HCT116 (cell line): ENCODE results near the gene DNAH7. TPM values are rescaled to one million over a fixed set of nuclear protein-coding genes. Genes with fewer than 3 reads are reported as not detected.

Experiments used
- ATAC-seq: fragments of 200-7000 bp; cut with Tn5 transposase; 2 replicates; pipeline ENCODE4 v1.9.1; 2020; ENCODE audit warnings: mild to moderate bottlenecking, moderate library complexity
- BruUV-seq: library from RNA; stranded (reverse); fragments of 400-500 nt; replicated peaks from 2 replicates; lab custom pipeline; 2021; lab: Mats Ljungman, UMichigan
- CTCF ChIA-PET: fragments of 300-600 bp; sonication (Branson Sonifier 250); formaldehyde crosslinking; loops from one replicate; lab custom pipeline; 2021; ENCODE audit warnings: antibody characterized with exemption; lab: Charles Lee
- POLR2A ChIA-PET: fragments of 300-600, 350-600 bp; sonication (Branson Sonifier 250); formaldehyde crosslinking; loops from one replicate; lab custom pipeline; 2021; ENCODE audit warnings: antibody characterized with exemption; lab: Charles Lee
- RAD21 ChIA-PET, 2 experiments: fragments of 300-600 bp; sonication (Branson Sonifier 250); formaldehyde crosslinking; loops; one replicate each; lab custom pipeline; 2023; ENCODE audit warnings: low total read pairs in 2 of 2; ENCODE audit not compliant: uncharacterized antibody in 2 of 2, unreplicated experiment in 2 of 2, low non-redundant PET in 1 of 2; lab: Charles Lee
- DNase-seq: peaks from one replicate; pipeline ENCODE4 v3.0.0-alpha.2; 2010; ENCODE audit warnings: low read depth, low spot score
- H2AFZ ChIP-seq: fragments of 200-600 bp; shearing (Covaris generic), sonication (generic); 2 replicates; pipeline ENCODE4 v1.6.1; 2017; ENCODE audit warnings: low read depth, mixed run types, mixed read lengths, antibody characterized with exemption, low read length; ENCODE audit not compliant: poor library complexity, severe bottlenecking
- H3K27ac ChIP-seq: 2 replicates; pipeline ENCODE4 v1.5.1; 2012; ENCODE audit warnings: low read depth, low read length
- H3K27me3 ChIP-seq: fragments of 200-600 bp; sonication (generic); 2 replicates; pipeline ENCODE4 v1.6.1; 2016; ENCODE audit warnings: mixed run types, low read length, mixed read lengths; ENCODE audit not compliant: insufficient read depth
- H3K36me3 ChIP-seq, 2 experiments: fragments of 200-500 bp in 1 of 2; fragments of 200-600 bp in 1 of 2; sonication (Bioruptor generic) in 1 of 2; sonication (generic) in 1 of 2; 2 replicates each; pipeline versions ENCODE4 v1.5.1 to v1.6.1; 2014 to 2016; ENCODE audit warnings: low read length in 2 of 2, inconsistent platforms in 1 of 2, mixed read lengths in 1 of 2, mixed run types in 1 of 2; ENCODE audit not compliant: insufficient read depth in 2 of 2, control insufficient read depth in 1 of 2
- H3K4me1 ChIP-seq, 2 experiments: fragments of 200-600 bp in 1 of 2; sonication (generic) in 1 of 2; 2 replicates each; pipeline versions ENCODE4 v1.5.1 to v1.6.1; 2012 to 2017; ENCODE audit warnings: low read length in 2 of 2, inconsistent platforms in 1 of 2, mild to moderate bottlenecking in 1 of 2, mixed read lengths in 1 of 2, mixed run types in 1 of 2, moderate library complexity in 1 of 2; ENCODE audit not compliant: insufficient read depth in 2 of 2, control insufficient read depth in 1 of 2
- H3K4me2 ChIP-seq: fragments of 200-600 bp; sonication (generic); 2 replicates; pipeline ENCODE4 v1.6.1; 2017; ENCODE audit warnings: mixed run types, low read length, mixed read lengths
- H3K4me3 ChIP-seq, 2 experiments: fragments of 200-600 bp in 1 of 2; sonication (generic) in 1 of 2; replicated peaks in 1 of 2; 2 replicates each; pipeline ENCODE4 v1.5.1; 2011 to 2016; ENCODE audit warnings: low read length in 2 of 2, control low read depth in 1 of 2, low read depth in 1 of 2, mild to moderate bottlenecking in 1 of 2, mixed read lengths in 1 of 2, mixed run types in 1 of 2
- H3K79me2 ChIP-seq: fragments of 200-600 bp; sonication (generic); 2 replicates; pipeline ENCODE4 v1.6.1; 2017; ENCODE audit warnings: mild to moderate bottlenecking, mixed run types, low read length, moderate library complexity, mixed read lengths; ENCODE audit not compliant: insufficient read depth
- H3K9ac ChIP-seq: fragments of 200-600 bp; sonication (generic); 2 replicates; pipeline ENCODE4 v1.6.1; 2016; ENCODE audit warnings: low read length, mixed read lengths
- H3K9me2 ChIP-seq: fragments of 200-600 bp; sonication (generic), shearing (Covaris generic); 2 replicates; pipeline ENCODE4 v1.6.1; 2017; ENCODE audit warnings: mixed run types, mild to moderate bottlenecking, moderate library complexity; ENCODE audit not compliant: insufficient read depth
- H3K9me3 ChIP-seq, 2 experiments: fragments of 200-500 bp in 1 of 2; fragments of 200-600 bp in 1 of 2; sonication (Bioruptor generic) in 1 of 2; sonication (generic) in 1 of 2; 2 replicates each; pipeline ENCODE4 v1.6.1; 2014 to 2017; ENCODE audit warnings: low read length in 2 of 2, mixed read lengths in 2 of 2, inconsistent platforms in 1 of 2, low read depth in 1 of 2, mild to moderate bottlenecking in 1 of 2, mixed run types in 1 of 2, moderate library complexity in 1 of 2; ENCODE audit not compliant: control insufficient read depth in 1 of 2, insufficient read depth in 1 of 2
- H4K20me1 ChIP-seq: fragments of 200-600 bp; sonication (generic), shearing (Covaris generic); 2 replicates; pipeline ENCODE4 v1.6.1; 2017; ENCODE audit warnings: mixed run types, mild to moderate bottlenecking, moderate library complexity; ENCODE audit not compliant: insufficient read depth
- CEBPB ChIP-seq: IDR thresholded peaks from 2 replicates; pipeline ENCODE4 v1.6.1; 2012; ENCODE audit warnings: low read depth
- EGR1 ChIP-seq: IDR thresholded peaks from 2 replicates; pipeline ENCODE4 v1.6.1; 2012; ENCODE audit warnings: low read depth
- EZH2 ChIP-seq: fragments of 200-600 bp; sonication (generic); IDR thresholded peaks from 2 replicates; pipeline ENCODE4 v1.6.1; 2017; ENCODE audit warnings: antibody characterized with exemption, mixed run types
- EZH2phosphoT487 ChIP-seq: fragments of 200-600 bp; IDR thresholded peaks from 2 replicates; pipeline ENCODE4 v1.6.1; 2018; ENCODE audit warnings: antibody characterized with exemption, borderline replicate concordance
- FOSL1 ChIP-seq: IDR thresholded peaks from 2 replicates; pipeline ENCODE4 v1.6.1; 2012; ENCODE audit warnings: low read depth
- JUND ChIP-seq: IDR thresholded peaks from 2 replicates; pipeline ENCODE4 v1.6.1; 2012
- POLR2AphosphoS5 ChIP-seq: IDR thresholded peaks from 2 replicates; pipeline ENCODE4 v1.6.1; 2011; ENCODE audit warnings: mild to moderate bottlenecking, low read depth, low read length, moderate library complexity
- RAD21 ChIP-seq: IDR thresholded peaks from 2 replicates; pipeline ENCODE4 v1.6.1; 2012; ENCODE audit warnings: low read depth, mild to moderate bottlenecking
- SIN3A ChIP-seq: IDR thresholded peaks from 2 replicates; pipeline ENCODE4 v1.6.1; 2012; ENCODE audit warnings: low read depth
- SRF ChIP-seq: IDR thresholded peaks from 2 replicates; pipeline ENCODE4 v1.6.1; 2012; ENCODE audit warnings: low read depth
- TCF7L2 ChIP-seq: IDR thresholded peaks from 2 replicates; pipeline ENCODE4 v1.7.0; 2011; ENCODE audit warnings: borderline replicate concordance, inconsistent platforms; ENCODE audit not compliant: insufficient read depth, insufficient read length; ENCODE audit errors: extremely low read depth
- YY1 ChIP-seq: IDR thresholded peaks from 2 replicates; pipeline ENCODE4 v1.6.1; 2011; ENCODE audit warnings: low read length, low read depth, moderate library complexity, mild to moderate bottlenecking; ENCODE audit not compliant: insufficient replicate concordance; ENCODE audit errors: extremely low read depth
- ZFX ChIP-seq: fragments of 450-650 bp; IDR thresholded peaks from 2 replicates; pipeline ENCODE4 v1.6.1; 2017
- ZNF274 ChIP-seq: fragments of 200-500 bp; sonication (Bioruptor generic); IDR thresholded peaks from 2 replicates; pipeline ENCODE4 v1.6.1; 2014; ENCODE audit warnings: mild to moderate bottlenecking, low read depth, low read length, inconsistent platforms
- intact Hi-C: fragments of 100-400 bp; cut with micrococcal nuclease; formaldehyde crosslinking; loops from 2 replicates; pipeline ENCODE4 v1.10.0; 2022
- total RNA-seq: library from RNA; stranded (reverse); gene quantifications from one replicate; pipeline ENCODE4 v1.2.1, GENCODE V29; 2021; ENCODE audit not compliant: unreplicated experiment
- TF ChIP-seq, protein P1 (sequence below): IDR thresholded peaks from 2 replicates; pipeline ENCODE4 v1.6.1; 2012
- TF ChIP-seq, protein P2 (sequence below): IDR thresholded peaks from 2 replicates; pipeline ENCODE4 v1.6.1; 2012
- TF ChIP-seq, protein P3 (sequence below), 3 experiments: fragments of 200-600 bp in 1 of 3; sonication (generic) in 1 of 3; IDR thresholded peaks in 2 of 3; conservative IDR thresholded peaks in 1 of 3; 2 replicates each; pipeline ENCODE4 v1.5.1; 2012 to 2017; ENCODE audit warnings: low read depth in 2 of 3, low read length in 2 of 3, antibody characterized with exemption in 1 of 3, borderline replicate concordance in 1 of 3, control low read depth in 1 of 3, mild to moderate bottlenecking in 1 of 3, mixed read lengths in 1 of 3, mixed run types in 1 of 3, moderate library complexity in 1 of 3; ENCODE audit not compliant: insufficient read depth in 1 of 3
- TF ChIP-seq, protein P4 (sequence below): IDR thresholded peaks from 2 replicates; pipeline ENCODE4 v1.6.1; 2011; ENCODE audit warnings: mild to moderate bottlenecking, low read length, moderate library complexity; ENCODE audit not compliant: insufficient replicate concordance; ENCODE audit errors: extremely low read depth
- TF ChIP-seq, protein P5 (sequence below): IDR thresholded peaks from 2 replicates; pipeline ENCODE4 v1.6.1; 2012; ENCODE audit warnings: low read depth

DNAH7 gene
- total RNA-seq, 1 experiment from 2014 or later, result not detected

DNA sequence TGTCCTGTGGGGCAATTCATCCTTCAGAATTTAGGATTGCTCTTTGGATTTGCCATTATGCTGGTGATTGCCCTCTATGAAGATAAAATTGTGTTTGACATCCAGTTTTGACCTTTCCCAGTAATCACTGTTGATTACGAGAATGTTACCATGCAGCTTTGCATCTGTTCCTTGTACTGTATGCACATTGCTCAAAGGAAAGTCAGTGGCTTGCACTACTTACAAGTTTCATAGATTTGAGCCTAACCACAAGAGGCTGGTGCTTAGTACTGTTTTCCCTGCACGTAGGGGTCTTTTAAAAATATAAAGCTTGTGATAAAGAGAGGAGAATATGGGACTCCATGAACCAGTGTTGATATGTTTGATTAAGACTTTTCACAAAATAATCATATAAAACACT is 333.7 kb downstream of the DNAH7 start:
- POLR2A ChIA-PET, result no interaction called here
- Histone ChIP-seq H4K20me1 (no peaks in the 10 kb centered on the region; the same call in 1 of the 2 replicates), H2AFZ (no peak overlapping the region), H3K4me3 (no peak overlapping the region), H3K9me3 (no peaks in the 10 kb centered on the region), H3K27me3 (no peaks in the 10 kb centered on the region), H3K9ac (no peak overlapping the region), H3K4me2 (no peak overlapping the region), H3K36me3 (peaks cover 3% of the 10 kb centered on the region in 2 experiments; a peak in 1 of 4 replicates), H3K4me1 (no peaks in the 10 kb centered on the region), H3K79me2 (no peaks in the 10 kb centered on the region), H3K9me2 (no peaks in the 10 kb centered on the region), H3K27ac (no peak overlapping the region)
- RAD21 ChIA-PET, result no interaction called here
- no TSS peak for BruUV-seq
- intact Hi-C loops, result no loop called here
- CTCF ChIA-PET, result no interaction called here
- DNase-seq (no peak), ATAC-seq (no peak)
- TF ChIP-seq SIN3A (no peak), SRF (no peak), CEBPB (no peak), TCF7L2 (no peak), JUND (no peak), YY1 (no peak), POLR2AphosphoS5 (no peak), ZFX (no peak), FOSL1 (no peak), ZNF274 (no peak), RAD21 (no peak), EZH2phosphoT487 (no peak), EZH2 (no peak), EGR1 (no peak)
- TF ChIP-seq, protein P1, sequence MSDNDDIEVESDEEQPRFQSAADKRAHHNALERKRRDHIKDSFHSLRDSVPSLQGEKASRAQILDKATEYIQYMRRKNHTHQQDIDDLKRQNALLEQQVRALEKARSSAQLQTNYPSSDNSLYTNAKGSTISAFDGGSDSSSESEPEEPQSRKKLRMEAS, result no peak
- TF ChIP-seq, protein P2, sequence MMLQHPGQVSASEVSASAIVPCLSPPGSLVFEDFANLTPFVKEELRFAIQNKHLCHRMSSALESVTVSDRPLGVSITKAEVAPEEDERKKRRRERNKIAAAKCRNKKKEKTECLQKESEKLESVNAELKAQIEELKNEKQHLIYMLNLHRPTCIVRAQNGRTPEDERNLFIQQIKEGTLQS, result no peak
- TF ChIP-seq, protein P3, sequence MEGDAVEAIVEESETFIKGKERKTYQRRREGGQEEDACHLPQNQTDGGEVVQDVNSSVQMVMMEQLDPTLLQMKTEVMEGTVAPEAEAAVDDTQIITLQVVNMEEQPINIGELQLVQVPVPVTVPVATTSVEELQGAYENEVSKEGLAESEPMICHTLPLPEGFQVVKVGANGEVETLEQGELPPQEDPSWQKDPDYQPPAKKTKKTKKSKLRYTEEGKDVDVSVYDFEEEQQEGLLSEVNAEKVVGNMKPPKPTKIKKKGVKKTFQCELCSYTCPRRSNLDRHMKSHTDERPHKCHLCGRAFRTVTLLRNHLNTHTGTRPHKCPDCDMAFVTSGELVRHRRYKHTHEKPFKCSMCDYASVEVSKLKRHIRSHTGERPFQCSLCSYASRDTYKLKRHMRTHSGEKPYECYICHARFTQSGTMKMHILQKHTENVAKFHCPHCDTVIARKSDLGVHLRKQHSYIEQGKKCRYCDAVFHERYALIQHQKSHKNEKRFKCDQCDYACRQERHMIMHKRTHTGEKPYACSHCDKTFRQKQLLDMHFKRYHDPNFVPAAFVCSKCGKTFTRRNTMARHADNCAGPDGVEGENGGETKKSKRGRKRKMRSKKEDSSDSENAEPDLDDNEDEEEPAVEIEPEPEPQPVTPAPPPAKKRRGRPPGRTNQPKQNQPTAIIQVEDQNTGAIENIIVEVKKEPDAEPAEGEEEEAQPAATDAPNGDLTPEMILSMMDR (IDR thresholded peaks at IDR 0.05 in 2 of 3, conservative IDR thresholded peaks at IDR 0.05 in 1 of 3; ENCODE audit: borderline replicate concordance in 1 of 3, insufficient read depth in 1 of 3, low read depth in 2 of 3, low read length in 2 of 3), result no peak
- TF ChIP-seq, protein P4, sequence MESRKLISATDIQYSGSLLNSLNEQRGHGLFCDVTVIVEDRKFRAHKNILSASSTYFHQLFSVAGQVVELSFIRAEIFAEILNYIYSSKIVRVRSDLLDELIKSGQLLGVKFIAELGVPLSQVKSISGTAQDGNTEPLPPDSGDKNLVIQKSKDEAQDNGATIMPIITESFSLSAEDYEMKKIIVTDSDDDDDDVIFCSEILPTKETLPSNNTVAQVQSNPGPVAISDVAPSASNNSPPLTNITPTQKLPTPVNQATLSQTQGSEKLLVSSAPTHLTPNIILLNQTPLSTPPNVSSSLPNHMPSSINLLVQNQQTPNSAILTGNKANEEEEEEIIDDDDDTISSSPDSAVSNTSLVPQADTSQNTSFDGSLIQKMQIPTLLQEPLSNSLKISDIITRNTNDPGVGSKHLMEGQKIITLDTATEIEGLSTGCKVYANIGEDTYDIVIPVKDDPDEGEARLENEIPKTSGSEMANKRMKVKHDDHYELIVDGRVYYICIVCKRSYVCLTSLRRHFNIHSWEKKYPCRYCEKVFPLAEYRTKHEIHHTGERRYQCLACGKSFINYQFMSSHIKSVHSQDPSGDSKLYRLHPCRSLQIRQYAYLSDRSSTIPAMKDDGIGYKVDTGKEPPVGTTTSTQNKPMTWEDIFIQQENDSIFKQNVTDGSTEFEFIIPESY, result no peak
- TF ChIP-seq, protein P5, sequence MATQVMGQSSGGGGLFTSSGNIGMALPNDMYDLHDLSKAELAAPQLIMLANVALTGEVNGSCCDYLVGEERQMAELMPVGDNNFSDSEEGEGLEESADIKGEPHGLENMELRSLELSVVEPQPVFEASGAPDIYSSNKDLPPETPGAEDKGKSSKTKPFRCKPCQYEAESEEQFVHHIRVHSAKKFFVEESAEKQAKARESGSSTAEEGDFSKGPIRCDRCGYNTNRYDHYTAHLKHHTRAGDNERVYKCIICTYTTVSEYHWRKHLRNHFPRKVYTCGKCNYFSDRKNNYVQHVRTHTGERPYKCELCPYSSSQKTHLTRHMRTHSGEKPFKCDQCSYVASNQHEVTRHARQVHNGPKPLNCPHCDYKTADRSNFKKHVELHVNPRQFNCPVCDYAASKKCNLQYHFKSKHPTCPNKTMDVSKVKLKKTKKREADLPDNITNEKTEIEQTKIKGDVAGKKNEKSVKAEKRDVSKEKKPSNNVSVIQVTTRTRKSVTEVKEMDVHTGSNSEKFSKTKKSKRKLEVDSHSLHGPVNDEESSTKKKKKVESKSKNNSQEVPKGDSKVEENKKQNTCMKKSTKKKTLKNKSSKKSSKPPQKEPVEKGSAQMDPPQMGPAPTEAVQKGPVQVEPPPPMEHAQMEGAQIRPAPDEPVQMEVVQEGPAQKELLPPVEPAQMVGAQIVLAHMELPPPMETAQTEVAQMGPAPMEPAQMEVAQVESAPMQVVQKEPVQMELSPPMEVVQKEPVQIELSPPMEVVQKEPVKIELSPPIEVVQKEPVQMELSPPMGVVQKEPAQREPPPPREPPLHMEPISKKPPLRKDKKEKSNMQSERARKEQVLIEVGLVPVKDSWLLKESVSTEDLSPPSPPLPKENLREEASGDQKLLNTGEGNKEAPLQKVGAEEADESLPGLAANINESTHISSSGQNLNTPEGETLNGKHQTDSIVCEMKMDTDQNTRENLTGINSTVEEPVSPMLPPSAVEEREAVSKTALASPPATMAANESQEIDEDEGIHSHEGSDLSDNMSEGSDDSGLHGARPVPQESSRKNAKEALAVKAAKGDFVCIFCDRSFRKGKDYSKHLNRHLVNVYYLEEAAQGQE, result no peak
